ENCODE data around the gene LRRC4B. TPM values are rescaled to one million over a fixed set of nuclear protein-coding genes. Genes with fewer than 3 reads are reported as not detected.
A peak's percentile ranks its signal among the peaks of the same experiment; 100 is the strongest.

The LRRC4B gene
- total and polyA plus RNA-seq, 2 of the 13 experiments (the other 11 are each of a cell fraction or from before 2014, with no cell fraction given): not detected

- TF ChIP-seq ZNF672 (CRISPR knock-in tag; IDR thresholded peaks at IDR 0.05) (peak; percentile 100), NPAS2 (CRISPR knock-in tag; IDR thresholded peaks at IDR 0.05; ENCODE audit: borderline replicate concordance) (no peak), MTF2 (CRISPR knock-in tag; IDR thresholded peaks at IDR 0.05; ENCODE audit: borderline replicate concordance) (no peak), ZNF256 (CRISPR knock-in tag; conservative IDR thresholded peaks at IDR 0.05) (no peak), SALL1 (CRISPR knock-in tag; IDR thresholded peaks at IDR 0.05) (peak; percentile 16; the same call in 1 of the 2 replicates), SMC3 (IDR thresholded peaks at IDR 0.05; ENCODE audit: low read length) (peak; percentile 64), SETDB1 (CRISPR knock-in tag; IDR thresholded peaks at IDR 0.05; ENCODE audit: borderline replicate concordance) (no peak), CENPX (CRISPR knock-in tag; IDR thresholded peaks at IDR 0.05) (no peak), TMF1 (CRISPR knock-in tag; IDR thresholded peaks at IDR 0.05; ENCODE audit: low read depth) (no peak), KDM2A (CRISPR knock-in tag; IDR thresholded peaks at IDR 0.05; ENCODE audit: borderline replicate concordance, low read depth) (peak; percentile 50; the same call in 1 of the 2 replicates), IRF2 (CRISPR knock-in tag; IDR thresholded peaks at IDR 0.05) (0 out of 2 replicates have a peak, but pooled peaks have one; percentile 27), GABPB1 (CRISPR knock-in tag; IDR thresholded peaks at IDR 0.05) (peak; percentile 26; the same call in 1 of the 2 replicates), NR2F6 (IDR thresholded peaks at IDR 0.05) (peak; percentile 74), NR2F6 (CRISPR knock-in tag; IDR thresholded peaks at IDR 0.05) (peak; percentile 79), JARID2 (CRISPR knock-in tag; IDR thresholded peaks at IDR 0.05; ENCODE audit: insufficient replicate concordance) (no peak), GZF1 (CRISPR knock-in tag; IDR thresholded peaks at IDR 0.05) (no peak), TBP (CRISPR knock-in tag; IDR thresholded peaks at IDR 0.05) (no peak), THAP11 (CRISPR knock-in tag; IDR thresholded peaks at IDR 0.05) (peak; percentile 29; the same call in 1 of the 2 replicates), ZMYM3 (CRISPR knock-in tag; IDR thresholded peaks at IDR 0.05) (no peak), MAFG (CRISPR knock-in tag; IDR thresholded peaks at IDR 0.05) (no peak), HMGXB4 (CRISPR knock-in tag; IDR thresholded peaks at IDR 0.05; ENCODE audit: borderline replicate concordance in 1 of 2, low read depth in 1 of 2) (peak; percentile 52 to 66; a peak in 2 of 4 replicates), ZFY (CRISPR knock-in tag; IDR thresholded peaks at IDR 0.05) (0 out of 2 replicates have a peak, but pooled peaks have one; percentile 32), NR2C2 (CRISPR knock-in tag; IDR thresholded peaks at IDR 0.05; ENCODE audit: borderline replicate concordance) (peak; percentile 89)
- TF ChIP-seq, protein P1, sequence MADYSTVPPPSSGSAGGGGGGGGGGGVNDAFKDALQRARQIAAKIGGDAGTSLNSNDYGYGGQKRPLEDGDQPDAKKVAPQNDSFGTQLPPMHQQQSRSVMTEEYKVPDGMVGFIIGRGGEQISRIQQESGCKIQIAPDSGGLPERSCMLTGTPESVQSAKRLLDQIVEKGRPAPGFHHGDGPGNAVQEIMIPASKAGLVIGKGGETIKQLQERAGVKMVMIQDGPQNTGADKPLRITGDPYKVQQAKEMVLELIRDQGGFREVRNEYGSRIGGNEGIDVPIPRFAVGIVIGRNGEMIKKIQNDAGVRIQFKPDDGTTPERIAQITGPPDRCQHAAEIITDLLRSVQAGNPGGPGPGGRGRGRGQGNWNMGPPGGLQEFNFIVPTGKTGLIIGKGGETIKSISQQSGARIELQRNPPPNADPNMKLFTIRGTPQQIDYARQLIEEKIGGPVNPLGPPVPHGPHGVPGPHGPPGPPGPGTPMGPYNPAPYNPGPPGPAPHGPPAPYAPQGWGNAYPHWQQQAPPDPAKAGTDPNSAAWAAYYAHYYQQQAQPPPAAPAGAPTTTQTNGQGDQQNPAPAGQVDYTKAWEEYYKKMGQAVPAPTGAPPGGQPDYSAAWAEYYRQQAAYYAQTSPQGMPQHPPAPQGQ (CRISPR knock-in tag; IDR thresholded peaks at IDR 0.05; ENCODE audit: borderline replicate concordance): no peak
- TF ChIP-seq, protein P2, sequence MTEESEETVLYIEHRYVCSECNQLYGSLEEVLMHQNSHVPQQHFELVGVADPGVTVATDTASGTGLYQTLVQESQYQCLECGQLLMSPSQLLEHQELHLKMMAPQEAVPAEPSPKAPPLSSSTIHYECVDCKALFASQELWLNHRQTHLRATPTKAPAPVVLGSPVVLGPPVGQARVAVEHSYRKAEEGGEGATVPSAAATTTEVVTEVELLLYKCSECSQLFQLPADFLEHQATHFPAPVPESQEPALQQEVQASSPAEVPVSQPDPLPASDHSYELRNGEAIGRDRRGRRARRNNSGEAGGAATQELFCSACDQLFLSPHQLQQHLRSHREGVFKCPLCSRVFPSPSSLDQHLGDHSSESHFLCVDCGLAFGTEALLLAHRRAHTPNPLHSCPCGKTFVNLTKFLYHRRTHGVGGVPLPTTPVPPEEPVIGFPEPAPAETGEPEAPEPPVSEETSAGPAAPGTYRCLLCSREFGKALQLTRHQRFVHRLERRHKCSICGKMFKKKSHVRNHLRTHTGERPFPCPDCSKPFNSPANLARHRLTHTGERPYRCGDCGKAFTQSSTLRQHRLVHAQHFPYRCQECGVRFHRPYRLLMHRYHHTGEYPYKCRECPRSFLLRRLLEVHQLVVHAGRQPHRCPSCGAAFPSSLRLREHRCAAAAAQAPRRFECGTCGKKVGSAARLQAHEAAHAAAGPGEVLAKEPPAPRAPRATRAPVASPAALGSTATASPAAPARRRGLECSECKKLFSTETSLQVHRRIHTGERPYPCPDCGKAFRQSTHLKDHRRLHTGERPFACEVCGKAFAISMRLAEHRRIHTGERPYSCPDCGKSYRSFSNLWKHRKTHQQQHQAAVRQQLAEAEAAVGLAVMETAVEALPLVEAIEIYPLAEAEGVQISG (CRISPR knock-in tag; IDR thresholded peaks at IDR 0.05): peak; percentile 39
These were observed 30.4 kb downstream of the LRRC4B start (continued) for GRCh38 chr19:50537769-50538230.

All from HepG2 (cell line).